NCI-H2227 (cell line): ENCODE data around the gene LEKR1.

ENCODE experiments used
- DNase-seq: peaks from one replicate; lab custom pipeline; 2025; ENCODE audit not compliant: unreplicated experiment; lab: John Stamatoyannopoulos, UW

Gene LEKR1

GRCh38 chr3:157075693-157076420, 249.7 kb downstream of the LEKR1 start:
- no peak for DNase-seq

- DNase-seq, result no peak
Observed at GRCh38 chr3:157077565-157077991, 251.4 kb downstream of the LEKR1 start.

GRCh38 chr3:157078131-157078810, 252.1 kb downstream of the LEKR1 start:
- no peak for DNase-seq

- no peak for DNase-seq
Observed at GRCh38 chr3:157078811-157079185, 252.6 kb downstream of the LEKR1 start.

GRCh38 chr3:157079676-157080369, 253.7 kb downstream of the LEKR1 start:
- DNase-seq, result no peak

- no peak for DNase-seq
Observed at GRCh38 chr3:157081626-157082210, 255.6 kb downstream of the LEKR1 start.

GRCh38 chr3:157082305-157082982, 256.3 kb downstream of the LEKR1 start:
- no peak for DNase-seq

- no peak for DNase-seq
Observed at GRCh38 chr3:157083824-157084223, 257.7 kb downstream of the LEKR1 start.

GRCh38 chr3:157086060-157086750, 260.1 kb downstream of the LEKR1 start:
- DNase-seq, result no peak

- no peak for DNase-seq
Observed at GRCh38 chr3:157086775-157087174, 260.6 kb downstream of the LEKR1 start.

- no peak for DNase-seq
Observed at GRCh38 chr3:157087373-157087772, 261.2 kb downstream of the LEKR1 start.

- DNase-seq, result no peak
Observed at GRCh38 chr3:157087780-157088600, 261.8 kb downstream of the LEKR1 start.

- no peak for DNase-seq
Observed at GRCh38 chr3:157088601-157089454, 262.7 kb downstream of the LEKR1 start.

- no peak for DNase-seq
Observed at GRCh38 chr3:157089455-157090221, 263.5 kb downstream of the LEKR1 start.

- no peak for DNase-seq
Observed at GRCh38 chr3:157091083-157091833, 265.1 kb downstream of the LEKR1 start.

GRCh38 chr3:157092230-157092629, 266.1 kb downstream of the LEKR1 start:
- no peak for DNase-seq

- DNase-seq, result no peak
Observed at GRCh38 chr3:157093096-157093495, 266.9 kb downstream of the LEKR1 start.
